GM06990 (cell line): Measurements from ENCODE around the gene CDK5RAP1.

Experiments used
- DNase-seq: peaks from one replicate; pipeline ENCODE4 v3.0.0-alpha.2; 2011; ENCODE audit not compliant: insufficient read length; ENCODE audit errors: extremely low read depth
- H3K27me3 ChIP-seq: replicated peaks from 2 replicates; pipeline ENCODE4 v1.6.0; 2011; ENCODE audit warnings: low read length; ENCODE audit not compliant: control insufficient read depth, insufficient read depth
- H3K36me3 ChIP-seq: 2 replicates; pipeline ENCODE4 v1.5.1; 2011; ENCODE audit warnings: low read length; ENCODE audit not compliant: control insufficient read depth, insufficient read depth
- H3K4me3 ChIP-seq: replicated peaks from 2 replicates; pipeline ENCODE4 v1.5.1; 2011; ENCODE audit warnings: low read depth, mild to moderate bottlenecking, control low read depth, low read length
- TF ChIP-seq, protein P1 (sequence below): IDR thresholded peaks from 2 replicates; pipeline ENCODE4 v1.5.1; 2011; ENCODE audit warnings: low read length, control low read depth, mild to moderate bottlenecking, inconsistent platforms; ENCODE audit not compliant: insufficient read depth, poor library complexity, severe bottlenecking

The CDK5RAP1 gene

GRCh38 chr20:33309631-33310030 is 91.7 kb downstream of the CDK5RAP1 start:
- H3K4me3 ChIP-seq, result no peak overlapping the region
- TF ChIP-seq, protein P1, sequence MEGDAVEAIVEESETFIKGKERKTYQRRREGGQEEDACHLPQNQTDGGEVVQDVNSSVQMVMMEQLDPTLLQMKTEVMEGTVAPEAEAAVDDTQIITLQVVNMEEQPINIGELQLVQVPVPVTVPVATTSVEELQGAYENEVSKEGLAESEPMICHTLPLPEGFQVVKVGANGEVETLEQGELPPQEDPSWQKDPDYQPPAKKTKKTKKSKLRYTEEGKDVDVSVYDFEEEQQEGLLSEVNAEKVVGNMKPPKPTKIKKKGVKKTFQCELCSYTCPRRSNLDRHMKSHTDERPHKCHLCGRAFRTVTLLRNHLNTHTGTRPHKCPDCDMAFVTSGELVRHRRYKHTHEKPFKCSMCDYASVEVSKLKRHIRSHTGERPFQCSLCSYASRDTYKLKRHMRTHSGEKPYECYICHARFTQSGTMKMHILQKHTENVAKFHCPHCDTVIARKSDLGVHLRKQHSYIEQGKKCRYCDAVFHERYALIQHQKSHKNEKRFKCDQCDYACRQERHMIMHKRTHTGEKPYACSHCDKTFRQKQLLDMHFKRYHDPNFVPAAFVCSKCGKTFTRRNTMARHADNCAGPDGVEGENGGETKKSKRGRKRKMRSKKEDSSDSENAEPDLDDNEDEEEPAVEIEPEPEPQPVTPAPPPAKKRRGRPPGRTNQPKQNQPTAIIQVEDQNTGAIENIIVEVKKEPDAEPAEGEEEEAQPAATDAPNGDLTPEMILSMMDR, result no peak
- no peaks in the 10 kb centered on the region for H3K36me3 ChIP-seq
- H3K27me3 ChIP-seq, result no peaks in the 10 kb centered on the region
- no peak for DNase-seq
